NCI-H2227 treated with DMSO at 0.1 percent for 48 hours (cell line): ENCODE measurements around the gene ING4.

ENCODE experiments used
- DNase-seq: peaks from one replicate; lab custom pipeline; 2025; lab: John Stamatoyannopoulos, UW

The ING4 gene

GRCh38 chr12:6688543-6688998 is 25.7 kb upstream of the ING4 start:
- DNase-seq: no peak

GRCh38 chr12:6685814-6686213 is 22.9 kb upstream of the ING4 start:
- DNase-seq: no peak

- DNase-seq: peak; percentile 18
Measured at GRCh38 chr12:6684609-6685008, 21.7 kb upstream of the ING4 start.

GRCh38 chr12:6676962-6677361 is 14.0 kb upstream of the ING4 start:
- no peak for DNase-seq

GRCh38 chr12:6672143-6672542 is 9.2 kb upstream of the ING4 start:
- no peak for DNase-seq

- no peak for DNase-seq
Measured at GRCh38 chr12:6667559-6668210, 4.8 kb upstream of the ING4 start.

GRCh38 chr12:6666211-6666610 is 3.3 kb upstream of the ING4 start:
- no peak for DNase-seq

- no peak for DNase-seq
Measured at GRCh38 chr12:6664902-6665301, 2.0 kb upstream of the ING4 start.

- no peak for DNase-seq
Measured at GRCh38 chr12:6662602-6662905, 365 bp downstream of the ING4 start.

- no peak for DNase-seq
Measured at GRCh38 chr12:6653987-6654386, 8.9 kb downstream of the ING4 start.

GRCh38 chr12:6653342-6653741 is 9.6 kb downstream of the ING4 start:
- no peak for DNase-seq

GRCh38 chr12:6652391-6652790 is 10.5 kb downstream of the ING4 start:
- no peak for DNase-seq

- DNase-seq: no peak
Measured at GRCh38 chr12:6650832-6651231, 12.1 kb downstream of the ING4 start.

GRCh38 chr12:6647083-6647604 is 15.8 kb downstream of the ING4 start, which contains the start of gene ACRBP:
Gene ACRBP (minus strand): TSS chr12:6647432. CDS start chr12:6647366, 66 bp downstream.
- DNase-seq: peak; percentile 20

GRCh38 chr12:6646276-6647082 is 16.4 kb downstream of the ING4 start:
- DNase-seq: no peak

GRCh38 chr12:6644903-6645302 is 18.0 kb downstream of the ING4 start:
- DNase-seq: no peak

GRCh38 chr12:6644257-6644596 is 18.7 kb downstream of the ING4 start:
- no peak for DNase-seq

GRCh38 chr12:6643569-6644256 is 19.2 kb downstream of the ING4 start:
- no peak for DNase-seq

- DNase-seq: no peak
Measured at GRCh38 chr12:6641131-6641530, 21.8 kb downstream of the ING4 start.

- DNase-seq: no peak
Measured at GRCh38 chr12:6640497-6640896, 22.4 kb downstream of the ING4 start.

- DNase-seq: no peak
Measured at GRCh38 chr12:6639151-6639801, 23.6 kb downstream of the ING4 start.

- no peak for DNase-seq
Measured at GRCh38 chr12:6638305-6638704, 24.6 kb downstream of the ING4 start.
